A673 (cell line): ENCODE measurements around the gene TSPAN4. TPM values are rescaled to one million over a fixed set of nuclear protein-coding genes. Genes with fewer than 3 reads are reported as not detected.

Source experiments
- BruUV-seq: library from RNA; stranded (reverse); fragments of 400-500 nt; replicated peaks from 2 replicates; lab custom pipeline; 2021; lab: Mats Ljungman, UMichigan
- CTCF ChIA-PET: fragments of 300-600 bp; sonication (Branson Sonifier 250); formaldehyde crosslinking; loops from one replicate; lab custom pipeline; 2022; ENCODE audit warnings: antibody characterized with exemption; lab: Charles Lee
- POLR2A ChIA-PET: fragments of 300-600 bp; sonication (Branson Sonifier 250); formaldehyde crosslinking; loops from one replicate; lab custom pipeline; 2022; ENCODE audit warnings: antibody characterized with exemption; ENCODE audit not compliant: low non-redundant PET; lab: Charles Lee
- DNase-seq: peaks from one replicate; pipeline ENCODE4 v3.0.0-alpha.2; 2015; ENCODE audit warnings: low spot score
- H3K27ac ChIP-seq: fragments of 200-600 bp; sonication (generic); 2 replicates; pipeline ENCODE4 v1.5.1; 2016; ENCODE audit warnings: mixed run types, low read depth, mild to moderate bottlenecking, mixed read lengths, antibody characterized with exemption, low read length; ENCODE audit not compliant: poor library complexity, severe bottlenecking
- H3K27me3 ChIP-seq: fragments of 200-600 bp; sonication (generic); replicated peaks from 2 replicates; pipeline ENCODE4 v1.6.1; 2017; ENCODE audit warnings: mixed run types, low read depth, mild to moderate bottlenecking, mixed read lengths, antibody characterized with exemption, low read length; ENCODE audit not compliant: insufficient read depth, poor library complexity
- H3K36me3 ChIP-seq: fragments of 200-600 bp; sonication (generic); 2 replicates; pipeline ENCODE4 v1.6.1; 2016; ENCODE audit warnings: mixed run types, mild to moderate bottlenecking, mixed read lengths, antibody characterized with exemption, low read length; ENCODE audit not compliant: insufficient read depth, poor library complexity, severe bottlenecking
- H3K4me1 ChIP-seq: fragments of 200-600 bp; sonication (generic); 2 replicates; pipeline ENCODE4 v1.6.1; 2017; ENCODE audit warnings: mixed run types, mild to moderate bottlenecking, mixed read lengths, antibody characterized with exemption, low read length; ENCODE audit not compliant: insufficient read depth, poor library complexity, severe bottlenecking
- H3K4me3 ChIP-seq: fragments of 200-600 bp; sonication (generic); 2 replicates; pipeline ENCODE4 v1.5.1; 2016; ENCODE audit warnings: low read depth, mixed run types, mild to moderate bottlenecking, mixed read lengths, low read length; ENCODE audit not compliant: poor library complexity, severe bottlenecking
- H3K9me3 ChIP-seq: fragments of 200-600 bp; sonication (generic); 2 replicates; pipeline ENCODE4 v1.6.1; 2016; ENCODE audit warnings: mixed run types, low read depth, mild to moderate bottlenecking, mixed read lengths, antibody characterized with exemption, low read length; ENCODE audit not compliant: poor library complexity, severe bottlenecking
- CTCF ChIP-seq: fragments of 300-800, 200-600 bp; sonication (generic); conservative IDR thresholded peaks from 2 replicates; pipeline ENCODE4 v1.5.1; 2017; ENCODE audit warnings: low read depth, mild to moderate bottlenecking, antibody characterized with exemption, low read length, moderate library complexity, mixed read lengths
- EZH2 ChIP-seq: fragments of 200-600 bp; sonication (generic); IDR thresholded peaks from 2 replicates; pipeline ENCODE4 v1.6.1; 2017; ENCODE audit warnings: borderline replicate concordance, low read depth, mild to moderate bottlenecking, mixed read lengths, antibody characterized with exemption, low read length; ENCODE audit not compliant: poor library complexity, severe bottlenecking
- intact Hi-C: fragments of 100-400 bp; cut with micrococcal nuclease; formaldehyde crosslinking; loops from one replicate; pipeline ENCODE4 v1.10.0; 2022; ENCODE audit not compliant: unreplicated experiment
- total RNA-seq: library from RNA; stranded (reverse); gene quantifications from 2 replicates; pipeline ENCODE4 v1.2.3, GENCODE V29; 2021

The TSPAN4 gene
- total RNA-seq, 1 experiment from 2014 or later: 17.5 TPM

DNA sequence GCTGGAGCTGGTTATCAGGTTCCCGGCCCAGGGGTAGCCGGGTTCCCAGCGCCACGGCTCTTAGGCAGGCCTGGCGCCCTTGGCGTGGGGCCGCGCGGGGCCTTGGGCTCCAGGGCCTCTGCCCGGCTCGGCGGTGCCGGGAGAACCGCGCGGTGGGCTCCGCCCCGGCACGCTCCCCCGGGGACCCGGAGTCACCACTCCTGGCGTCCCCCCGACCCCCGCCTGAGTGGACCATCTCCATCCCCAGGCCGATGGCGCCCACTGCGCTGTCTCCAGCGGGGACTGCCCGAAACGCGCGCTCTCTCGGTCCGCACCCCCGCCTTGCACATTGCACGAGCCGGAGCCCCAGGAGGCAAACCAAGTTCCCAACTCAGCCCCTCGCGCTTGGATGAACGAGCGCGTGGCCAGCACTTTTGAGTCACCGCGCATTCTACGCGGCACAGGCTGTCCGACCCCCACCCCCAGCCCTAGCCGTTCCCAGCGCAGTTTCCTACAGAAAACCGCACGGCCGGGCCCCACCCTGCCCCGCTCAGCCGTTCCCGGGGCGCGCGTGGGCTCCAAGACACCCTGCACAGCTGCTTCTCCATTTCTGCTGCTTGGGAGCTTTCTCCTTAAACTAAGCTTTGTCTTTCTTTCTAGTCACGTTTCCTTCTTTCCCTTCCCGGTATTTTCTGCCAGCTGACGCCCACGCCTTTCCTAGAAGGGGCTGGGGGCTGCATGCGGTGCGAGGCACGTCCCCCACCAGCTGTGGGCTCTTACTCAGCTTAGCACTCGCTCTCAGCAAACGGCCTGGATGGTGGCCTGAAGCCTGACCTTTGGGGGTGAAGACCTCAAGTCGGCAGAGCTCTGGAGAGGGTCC, 68.6 kb downstream of the TSPAN4 start:
- TF ChIP-seq EZH2 (no peak), CTCF (no peak)
- intact Hi-C loops: no loop called here
- ChIA-PET CTCF (no interaction called here), POLR2A (no interaction called here)
- no peaks in the 10 kb centered on the region for H3K9me3 ChIP-seq
- H3K4me3 ChIP-seq: peak overlapping the region; percentile 91
- H3K36me3 ChIP-seq: no peaks in the 10 kb centered on the region
- peaks cover 9% of the 10 kb centered on the region for H3K4me1 ChIP-seq
- peak; percentile 64 for DNase-seq
- no TSS peak for BruUV-seq
- no peaks in the 10 kb centered on the region for H3K27me3 ChIP-seq
- peak overlapping the region; percentile 77 for H3K27ac ChIP-seq

- peak overlapping the region; percentile 77 for H3K27ac ChIP-seq
Measured at GRCh38 chr11:911890-912219, 69.2 kb downstream of the TSPAN4 start.

GRCh38 chr11:912266-912665, 69.6 kb downstream of the TSPAN4 start:
- no peak for DNase-seq
- intact Hi-C loops: no loop called here
- BruUV-seq: no TSS peak
- TF ChIP-seq CTCF (no peak), EZH2 (no peak)
- H3K4me1 ChIP-seq: peaks cover 9% of the 10 kb centered on the region
- no peaks in the 10 kb centered on the region for H3K27me3 ChIP-seq
- no peak overlapping the region for H3K4me3 ChIP-seq
- H3K9me3 ChIP-seq: no peaks in the 10 kb centered on the region
- H3K36me3 ChIP-seq: no peaks in the 10 kb centered on the region
- no peak overlapping the region for H3K27ac ChIP-seq
- ChIA-PET POLR2A (no interaction called here), CTCF (no interaction called here)

More at GRCh38 chr11:911890-912219, 69.2 kb downstream of the TSPAN4 start:
- intact Hi-C loops: no loop called here
- BruUV-seq: no TSS peak
- no peaks in the 10 kb centered on the region for H3K27me3 ChIP-seq
- peak overlapping the region; percentile 91 for H3K4me3 ChIP-seq
- POLR2A ChIA-PET: no interaction called here
- peaks cover 9% of the 10 kb centered on the region for H3K4me1 ChIP-seq
- no peaks in the 10 kb centered on the region for H3K36me3 ChIP-seq
- DNase-seq: no peak
- TF ChIP-seq EZH2: no peak
- no peak for TF ChIP-seq CTCF
- H3K9me3 ChIP-seq: no peaks in the 10 kb centered on the region
- CTCF ChIA-PET: no interaction called here
